OCI-LY7 (cell line): ENCODE data around the gene IL18RAP. TPM values are rescaled to one million over a fixed set of nuclear protein-coding genes. Genes with fewer than 3 reads are reported as not detected.

Experiments
- BruUV-seq: library from RNA; stranded (reverse); fragments of 400-500 nt; replicated peaks from 2 replicates; lab custom pipeline; 2021; lab: Mats Ljungman, UMichigan
- CTCF ChIA-PET: fragments of 300-600 bp; sonication (Branson Sonifier 250); formaldehyde crosslinking; loops from one replicate; lab custom pipeline; 2022; ENCODE audit warnings: antibody characterized with exemption; ENCODE audit not compliant: unreplicated experiment; lab: Charles Lee
- POLR2A ChIA-PET: fragments of 300-600 bp; sonication (Branson Sonifier 250); formaldehyde crosslinking; loops from one replicate; lab custom pipeline; 2022; ENCODE audit warnings: antibody characterized with exemption; lab: Charles Lee
- DNase-seq: peaks from one replicate; pipeline ENCODE4 v3.0.0-alpha.2; 2015; ENCODE audit warnings: low spot score
- H2AFZ ChIP-seq: fragments of 200-600 bp; sonication (generic), shearing (Covaris generic); 2 replicates; pipeline ENCODE4 v1.6.1; 2014; ENCODE audit warnings: mild to moderate bottlenecking, antibody characterized with exemption, low read length, moderate library complexity
- H3K27ac ChIP-seq: fragments of 200-600 bp; sonication (generic); 2 replicates; pipeline ENCODE4 v1.5.1; 2014; ENCODE audit warnings: mixed run types, low read depth, mild to moderate bottlenecking, moderate library complexity, low read length, inconsistent platforms; ENCODE audit not compliant: poor library complexity, severe bottlenecking
- H3K36me3 ChIP-seq: fragments of 200-600 bp; sonication (generic); 2 replicates; pipeline ENCODE4 v1.6.1; 2014; ENCODE audit warnings: mild to moderate bottlenecking, antibody characterized with exemption, low read length, moderate library complexity, mixed read lengths; ENCODE audit not compliant: insufficient read depth
- H3K4me1 ChIP-seq: fragments of 200-600 bp; sonication (generic); 2 replicates; pipeline ENCODE4 v1.5.1; 2014; ENCODE audit warnings: mild to moderate bottlenecking, low read length; ENCODE audit not compliant: insufficient read depth, poor library complexity, severe bottlenecking
- H3K4me2 ChIP-seq: fragments of 200-600 bp; sonication (generic); 2 replicates; pipeline ENCODE4 v1.6.1; 2014; ENCODE audit warnings: mild to moderate bottlenecking, low read length
- H3K4me3 ChIP-seq: fragments of 200-600 bp; sonication (generic); 2 replicates; pipeline ENCODE4 v1.5.1; 2014; ENCODE audit warnings: mild to moderate bottlenecking, low read depth, low read length; ENCODE audit not compliant: poor library complexity, severe bottlenecking
- H3K79me2 ChIP-seq: fragments of 200-600 bp; sonication (generic); 2 replicates; pipeline ENCODE4 v1.6.1; 2016; ENCODE audit warnings: low read depth, mild to moderate bottlenecking, low read length, moderate library complexity, mixed read lengths; ENCODE audit not compliant: insufficient read depth
- H3K9me2 ChIP-seq: fragments of 200-600 bp; sonication (generic); 2 replicates; pipeline ENCODE4 v1.6.1; 2016; ENCODE audit warnings: mild to moderate bottlenecking, low read length, mixed read lengths; ENCODE audit not compliant: insufficient read depth
- H3K9me3 ChIP-seq: fragments of 200-600 bp; sonication (generic); 2 replicates; pipeline ENCODE4 v1.6.1; 2014; ENCODE audit warnings: mild to moderate bottlenecking, mixed run types, low read length, mixed read lengths
- H4K20me1 ChIP-seq: fragments of 200-600 bp; sonication (generic); 2 replicates; pipeline ENCODE4 v1.6.1; 2014; ENCODE audit warnings: mild to moderate bottlenecking, antibody characterized with exemption, low read length, moderate library complexity, mixed read lengths; ENCODE audit not compliant: insufficient read depth
- EZH2phosphoT487 ChIP-seq: fragments of 200-600 bp; sonication (generic); IDR thresholded peaks from 2 replicates; pipeline ENCODE4 v1.6.1; 2018; ENCODE audit warnings: low read depth, borderline replicate concordance, mild to moderate bottlenecking, mixed run types, antibody characterized with exemption, low read length, moderate library complexity, mixed read lengths
- intact Hi-C: fragments of 100-400 bp; cut with micrococcal nuclease; formaldehyde crosslinking; loops from one replicate; pipeline ENCODE4 v1.10.0; 2022; ENCODE audit not compliant: unreplicated experiment
- total RNA-seq, 2 experiments: library from RNA; depleted of rRNA in 1 of 2; stranded (reverse); fragments of >200 nt in 1 of 2; shearing (Covaris generic) in 1 of 2; gene quantifications; 2 replicates each; pipeline ENCODE4 v1.2.3, GENCODE V29; 2014 to 2022
- TF ChIP-seq, protein P1 (sequence below): fragments of 200-600 bp; sonication (generic); conservative IDR thresholded peaks from 2 replicates; pipeline ENCODE4 v1.5.1; 2014; ENCODE audit warnings: mild to moderate bottlenecking, antibody characterized with exemption, low read length, moderate library complexity, mixed read lengths

The IL18RAP gene
- total RNA-seq, 2 experiments from 2014 or later = not detected

DNA sequence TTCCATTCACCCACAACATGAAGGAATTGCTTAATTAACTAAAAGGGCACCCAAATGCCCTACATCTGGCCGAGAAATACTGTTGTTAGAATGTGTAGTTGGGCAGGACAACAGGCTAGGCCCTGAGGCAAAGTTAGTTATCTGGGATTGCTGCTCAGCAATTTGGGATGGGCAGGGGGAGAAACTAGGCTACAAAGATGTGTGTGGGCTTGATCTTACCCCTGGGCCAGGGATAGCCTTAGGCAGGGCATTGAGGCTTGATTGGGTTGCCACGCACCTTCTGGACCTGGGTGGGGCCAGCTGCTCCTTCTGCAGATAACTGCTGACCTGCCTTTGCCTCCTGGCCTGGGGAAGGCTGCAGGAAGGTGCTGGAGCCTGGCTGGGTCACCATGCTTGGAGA is 9.4 kb downstream of the IL18RAP start:
- DNase-seq = no peak
- ChIA-PET CTCF (no interaction called here), POLR2A (no interaction called here)
- Histone ChIP-seq H4K20me1 (no peaks in the 10 kb centered on the region), H3K79me2 (no peaks in the 10 kb centered on the region), H3K4me2 (no peak overlapping the region), H2AFZ (no peak overlapping the region), H3K4me1 (no peaks in the 10 kb centered on the region), H3K4me3 (no peak overlapping the region), H3K9me3 (no peaks in the 10 kb centered on the region), H3K9me2 (no peaks in the 10 kb centered on the region), H3K36me3 (no peaks in the 10 kb centered on the region), H3K27ac (no peak overlapping the region)
- no peak for TF ChIP-seq EZH2phosphoT487
- TF ChIP-seq, protein P1, sequence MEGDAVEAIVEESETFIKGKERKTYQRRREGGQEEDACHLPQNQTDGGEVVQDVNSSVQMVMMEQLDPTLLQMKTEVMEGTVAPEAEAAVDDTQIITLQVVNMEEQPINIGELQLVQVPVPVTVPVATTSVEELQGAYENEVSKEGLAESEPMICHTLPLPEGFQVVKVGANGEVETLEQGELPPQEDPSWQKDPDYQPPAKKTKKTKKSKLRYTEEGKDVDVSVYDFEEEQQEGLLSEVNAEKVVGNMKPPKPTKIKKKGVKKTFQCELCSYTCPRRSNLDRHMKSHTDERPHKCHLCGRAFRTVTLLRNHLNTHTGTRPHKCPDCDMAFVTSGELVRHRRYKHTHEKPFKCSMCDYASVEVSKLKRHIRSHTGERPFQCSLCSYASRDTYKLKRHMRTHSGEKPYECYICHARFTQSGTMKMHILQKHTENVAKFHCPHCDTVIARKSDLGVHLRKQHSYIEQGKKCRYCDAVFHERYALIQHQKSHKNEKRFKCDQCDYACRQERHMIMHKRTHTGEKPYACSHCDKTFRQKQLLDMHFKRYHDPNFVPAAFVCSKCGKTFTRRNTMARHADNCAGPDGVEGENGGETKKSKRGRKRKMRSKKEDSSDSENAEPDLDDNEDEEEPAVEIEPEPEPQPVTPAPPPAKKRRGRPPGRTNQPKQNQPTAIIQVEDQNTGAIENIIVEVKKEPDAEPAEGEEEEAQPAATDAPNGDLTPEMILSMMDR = no peak
- no TSS peak for BruUV-seq
- intact Hi-C loops = no loop called here

DNA sequence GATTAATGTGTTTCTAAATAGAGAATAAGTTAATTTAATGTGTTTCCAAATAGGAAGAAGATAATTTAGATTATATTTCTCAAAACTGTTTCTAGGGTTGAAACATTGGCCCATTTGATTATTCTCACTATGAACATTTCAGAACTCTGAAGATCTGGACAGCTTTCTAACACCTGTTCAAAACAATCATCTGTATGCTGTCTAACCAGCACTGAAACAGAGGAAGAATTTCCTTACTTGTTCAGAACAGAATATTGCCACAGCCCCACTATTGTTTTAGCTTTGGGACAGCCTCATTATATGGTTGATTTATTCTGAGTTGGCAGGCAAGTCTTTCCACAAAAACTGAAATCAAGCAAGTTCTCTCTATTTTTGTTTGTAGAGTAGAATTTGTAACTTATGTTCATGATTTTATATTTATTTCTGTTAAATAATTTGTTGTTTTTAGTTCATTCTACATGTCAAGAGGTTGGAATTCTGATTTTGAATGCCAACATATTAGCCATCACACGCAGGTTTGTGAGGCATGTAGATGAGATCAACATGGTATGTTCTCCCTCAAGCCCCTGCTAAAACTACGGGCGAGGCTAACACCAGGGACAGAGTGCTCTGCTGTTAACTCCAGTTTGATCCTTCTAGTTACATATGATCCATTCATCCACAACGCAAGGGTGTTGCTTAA is 11.2 kb downstream of the IL18RAP start:
- no peaks in the 10 kb centered on the region for H3K9me2 ChIP-seq
- H3K27ac ChIP-seq = no peak overlapping the region
- no peaks in the 10 kb centered on the region for H3K36me3 ChIP-seq
- H3K4me1 ChIP-seq = no peaks in the 10 kb centered on the region
- no peak overlapping the region for H2AFZ ChIP-seq
- ChIA-PET POLR2A (no interaction called here), CTCF (no interaction called here)
- intact Hi-C loops = no loop called here
- DNase-seq = no peak
- no peaks in the 10 kb centered on the region for H3K9me3 ChIP-seq
- H4K20me1 ChIP-seq = no peaks in the 10 kb centered on the region
- H3K4me2 ChIP-seq = no peak overlapping the region
- TF ChIP-seq EZH2phosphoT487 = no peak
- TF ChIP-seq, protein P1 = no peak
- H3K4me3 ChIP-seq = no peak overlapping the region
- no TSS peak for BruUV-seq
- H3K79me2 ChIP-seq = no peaks in the 10 kb centered on the region

DNA sequence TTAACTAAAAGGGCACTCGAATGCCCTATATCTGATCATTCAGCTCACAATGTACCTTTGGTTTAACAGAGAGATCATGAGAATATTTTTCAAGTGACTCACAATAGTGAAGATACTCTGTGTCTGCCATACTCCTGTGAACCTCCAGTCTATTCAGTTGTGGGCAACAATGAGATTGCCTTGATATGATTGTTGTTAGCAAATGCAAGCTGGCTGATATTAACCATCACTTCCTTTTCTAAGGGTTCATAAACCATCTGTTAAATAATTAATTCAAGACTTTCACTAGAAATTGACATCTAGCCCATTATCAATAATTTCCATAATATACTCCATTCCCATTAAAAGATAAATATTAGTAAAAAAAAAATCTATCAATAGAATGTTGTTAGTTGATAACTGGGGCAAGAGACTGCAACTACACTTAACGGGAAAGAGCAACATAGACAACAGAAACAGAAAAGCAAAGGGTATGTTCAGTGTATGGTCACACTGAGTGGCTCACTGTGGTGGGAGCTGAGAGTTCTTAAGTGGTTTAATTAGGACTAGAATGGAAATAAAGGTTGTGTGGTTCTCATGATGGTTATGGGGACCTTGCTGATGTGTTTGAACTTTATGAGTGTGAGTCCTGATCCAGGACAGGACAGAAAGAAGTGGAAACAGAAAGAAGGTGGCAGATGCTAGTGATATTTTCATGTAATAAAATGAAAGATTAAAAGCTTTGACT is 11.9 kb downstream of the IL18RAP start:
- TF ChIP-seq EZH2phosphoT487 = no peak
- TF ChIP-seq, protein P1 = no peak
- intact Hi-C loops = no loop called here
- ChIA-PET POLR2A (no interaction called here), CTCF (no interaction called here)
- Histone ChIP-seq H3K9me3 (no peaks in the 10 kb centered on the region), H3K36me3 (no peaks in the 10 kb centered on the region), H3K4me1 (no peaks in the 10 kb centered on the region), H3K4me3 (no peak overlapping the region), H3K79me2 (no peaks in the 10 kb centered on the region), H2AFZ (no peak overlapping the region), H3K4me2 (no peak overlapping the region), H3K9me2 (no peaks in the 10 kb centered on the region), H4K20me1 (no peaks in the 10 kb centered on the region), H3K27ac (no peak overlapping the region)
- no TSS peak for BruUV-seq
- no peak for DNase-seq
